GM12874 (cell line): ENCODE results near the gene IZUMO1.

Experiments used
- CTCF ChIP-seq: IDR thresholded peaks from 2 replicates; pipeline ENCODE4 v1.5.1; 2011; ENCODE audit warnings: low read depth, mild to moderate bottlenecking, control low read depth, low read length, moderate library complexity; ENCODE audit not compliant: insufficient read depth

Gene IZUMO1

GRCh38 chr19:48779636-48780035 is 32.9 kb upstream of the IZUMO1 start:
- no peak for TF ChIP-seq CTCF

- no peak for TF ChIP-seq CTCF
Measured at GRCh38 chr19:48777720-48778119, 31.0 kb upstream of the IZUMO1 start.

- TF ChIP-seq CTCF: no peak
Measured at GRCh38 chr19:48777139-48777538, 30.4 kb upstream of the IZUMO1 start.

- no peak for TF ChIP-seq CTCF
Measured at GRCh38 chr19:48772503-48772953, 25.8 kb upstream of the IZUMO1 start.

- TF ChIP-seq CTCF: no peak
Measured at GRCh38 chr19:48770734-48771472, 24.2 kb upstream of the IZUMO1 start.

- TF ChIP-seq CTCF: no peak
Measured at GRCh38 chr19:48770266-48770665, 23.6 kb upstream of the IZUMO1 start.

- no peak for TF ChIP-seq CTCF
Measured at GRCh38 chr19:48768994-48769713, 22.4 kb upstream of the IZUMO1 start.
